ENCODE data around the gene SUPT5H. TPM values are rescaled to one million over a fixed set of nuclear protein-coding genes. Genes with fewer than 3 reads are reported as not detected.
A peak's percentile ranks its signal among the peaks of the same experiment; 100 is the strongest.

SUPT5H gene
- total and polyA plus RNA-seq, 2 of the 13 experiments (the other 11 are each of a cell fraction or from before 2014, with no cell fraction given) = 48.2 to 51.7 TPM

DNA sequence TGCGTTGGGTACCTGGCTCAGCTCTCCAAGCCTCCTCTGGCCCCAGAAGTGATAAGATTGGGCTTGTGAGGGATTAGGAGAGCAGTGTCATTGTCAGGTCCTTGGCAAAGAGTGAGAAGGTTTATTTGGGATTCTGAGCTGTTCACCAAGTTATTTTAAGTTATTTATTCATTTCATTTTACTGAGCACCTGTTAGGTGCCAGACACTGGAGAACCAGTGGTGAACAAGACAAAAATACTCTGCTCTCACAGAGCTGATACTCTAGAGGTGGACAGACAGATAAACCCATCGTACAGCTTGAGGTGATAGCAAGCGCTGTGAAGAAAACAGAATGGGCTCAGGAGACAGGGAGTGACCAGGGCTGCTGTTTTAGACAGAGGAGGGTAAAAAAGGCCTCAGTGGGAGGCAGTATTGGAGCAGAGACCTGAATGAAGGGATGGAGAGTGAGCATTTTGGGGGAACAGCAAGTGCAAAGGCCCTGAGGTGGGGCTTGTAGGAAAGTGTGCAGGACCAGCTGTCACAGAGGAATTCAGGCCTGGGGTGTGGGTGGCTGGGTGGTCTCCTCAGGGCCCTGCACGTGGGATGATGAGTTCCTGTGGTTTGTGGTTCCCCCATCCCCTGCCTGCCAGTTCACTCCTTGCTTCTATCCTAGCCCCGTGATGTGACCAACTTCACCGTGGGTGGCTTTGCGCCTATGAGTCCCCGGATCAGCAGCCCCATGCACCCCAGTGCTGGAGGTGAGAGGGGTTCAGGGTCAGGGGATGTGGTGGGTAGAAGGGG lies 26.6 kb downstream of the SUPT5H start (continued):
- TF ChIP-seq HNRNPL (IDR thresholded peaks at IDR 0.05; ENCODE audit: low read depth, low read length) (no peak), IKZF1 (IDR thresholded peaks at IDR 0.05) (no peak), TGIF2 (CRISPR knock-in tag; IDR thresholded peaks at IDR 0.05) (no peak), MED13 (CRISPR knock-in tag; IDR thresholded peaks at IDR 0.05) (no peak)

DNA sequence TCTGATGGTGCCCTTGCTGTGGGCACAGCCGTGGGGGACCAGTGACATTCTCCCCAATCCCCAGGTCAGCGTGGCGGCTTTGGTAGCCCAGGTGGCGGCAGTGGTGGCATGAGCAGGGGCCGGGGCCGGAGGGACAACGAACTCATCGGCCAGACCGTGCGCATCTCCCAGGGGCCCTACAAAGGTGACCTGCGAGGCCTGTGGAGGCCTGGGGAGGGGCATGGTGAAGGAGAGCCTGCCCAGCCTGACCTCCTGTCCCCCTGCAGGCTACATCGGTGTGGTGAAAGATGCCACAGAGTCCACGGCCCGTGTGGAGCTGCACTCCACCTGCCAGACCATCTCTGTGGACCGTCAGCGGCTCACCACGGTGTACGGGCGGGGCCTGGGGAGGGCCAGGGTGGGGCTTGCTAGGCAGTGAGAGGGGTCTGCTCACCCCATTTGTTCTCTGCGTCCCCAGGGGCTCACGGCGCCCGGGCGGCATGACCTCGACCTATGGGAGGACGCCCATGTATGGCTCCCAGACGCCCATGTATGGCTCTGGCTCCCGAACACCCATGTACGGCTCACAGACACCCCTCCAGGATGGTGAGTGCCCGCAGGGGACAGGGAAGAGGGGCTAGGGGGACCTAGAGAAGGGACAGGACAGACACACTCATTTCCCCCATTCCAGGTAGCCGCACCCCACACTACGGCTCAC lies 27.5 kb downstream of the SUPT5H start:
- BruUV-seq (replicated peaks) = no TSS peak
- Histone ChIP-seq H3K9me3 (ENCODE audit: low read length) (no peaks in the 10 kb centered on the region), H3K27me3 (ENCODE audit: control insufficient read depth in 1 of 2, insufficient read depth in 2 of 2, low read length in 2 of 2) (no peaks in the 10 kb centered on the region; a peak in 1 of 5 replicates), H3K4me3 (replicated peaks in 1 of 3; ENCODE audit: insufficient read depth in 1 of 3, low read depth in 2 of 3, low read length in 3 of 3) (no peak overlapping the region), H3K4me1 (ENCODE audit: insufficient read depth, low read length) (no peaks in the 10 kb centered on the region), H3K79me2 (ENCODE audit: insufficient read depth, low read length) (no peaks in the 10 kb centered on the region), H3K4me2 (ENCODE audit: low read depth, low read length) (no peak overlapping the region), H3K27ac (ENCODE audit: extremely low read length, insufficient read depth, low read length) (no peak overlapping the region), H3K9ac (ENCODE audit: insufficient read depth, low read depth, low read length) (no peak overlapping the region), H2AFZ (ENCODE audit: low read length) (no peak overlapping the region), H4K20me1 (ENCODE audit: insufficient read depth, low read length) (no peaks in the 10 kb centered on the region), H3K36me3 (replicated peaks in 1 of 2; ENCODE audit: control insufficient read depth in 1 of 2, insufficient read depth in 2 of 2, low read length in 2 of 2) (peaks cover 46 to 81% of the 10 kb centered on the region in 2 experiments)
- 100% methylated on average over 6 of the region's 32 CpGs for WGBS (ENCODE audit: low lambda C conversion rate)
- ATAC-seq (peak; percentile 7), FAIRE-seq (no peak), DNase-seq (ENCODE audit: low spot score) (no peak)
- in situ Hi-C loops (cut with HindIII; ENCODE audit: extremely low pct_ligation_motif_present, low pct_unique_long_range_greater_than_20kb) = no loop called here
- ChIA-PET CTCF (ENCODE audit: low intra/inter-chr PET ratio, low total read pairs) (no interaction called here), POLR2A (no interaction called here)
- no peak for TF ChIP-seq ESRRA (CRISPR knock-in tag; IDR thresholded peaks at IDR 0.05; ENCODE audit: low read depth)
- no peak for TF ChIP-seq ZSCAN31 (CRISPR knock-in tag; IDR thresholded peaks at IDR 0.05; ENCODE audit: low read depth)
- no peak for TF ChIP-seq STAG1 (CRISPR knock-in tag; IDR thresholded peaks at IDR 0.05)
- TF ChIP-seq ZNF607 (CRISPR knock-in tag; IDR thresholded peaks at IDR 0.05; ENCODE audit: borderline replicate concordance) = no peak
- TF ChIP-seq SP5 (CRISPR knock-in tag; IDR thresholded peaks at IDR 0.05; ENCODE audit: borderline replicate concordance, low read depth) = no peak
- peak; percentile 65 for TF ChIP-seq AGO2 (optimal IDR thresholded peaks at IDR 0.05; ENCODE audit: low read depth, low read length)
- no peak for TF ChIP-seq HOXA7 (CRISPR knock-in tag; IDR thresholded peaks at IDR 0.05)
- TF ChIP-seq ZNF10 (CRISPR knock-in tag; IDR thresholded peaks at IDR 0.05; ENCODE audit: borderline replicate concordance, low read depth) = no peak
- intact Hi-C loops (cut with micrococcal nuclease; ENCODE audit: unreplicated experiment) = no loop called here
